H9 (cell line): ENCODE measurements around the gene SEMA6A. TPM values are rescaled to one million over a fixed set of nuclear protein-coding genes. Genes with fewer than 3 reads are reported as not detected.

Source experiments
- DNase-seq: peaks from one replicate; pipeline ENCODE4 v3.0.0-alpha.2; 2017
- H2AFZ ChIP-seq: one replicate; pipeline ENCODE4 v1.6.1; 2013; ENCODE audit warnings: mild to moderate bottlenecking, low read length, control low read depth, moderate library complexity
- H2AK5ac ChIP-seq: 2 replicates; pipeline ENCODE4 v1.6.1; 2013; ENCODE audit warnings: low read length, control low read depth, mixed read lengths; ENCODE audit not compliant: insufficient read length
- H2BK120ac ChIP-seq: one replicate; pipeline ENCODE4 v1.6.1; 2013; ENCODE audit warnings: low read depth, mild to moderate bottlenecking, low read length, control low read depth, inconsistent platforms; ENCODE audit not compliant: poor library complexity, severe bottlenecking
- H2BK12ac ChIP-seq: 2 replicates; pipeline ENCODE4 v1.6.1; 2013; ENCODE audit warnings: low read length, control low read depth, mixed read lengths, low read depth; ENCODE audit not compliant: insufficient read length
- H2BK15ac ChIP-seq: 2 replicates; pipeline ENCODE4 v1.6.1; 2013; ENCODE audit warnings: low read depth, low read length, control low read depth
- H2BK20ac ChIP-seq: one replicate; pipeline ENCODE4 v1.6.1; 2013; ENCODE audit warnings: low read depth, mild to moderate bottlenecking, low read length, control low read depth, inconsistent platforms; ENCODE audit not compliant: poor library complexity, severe bottlenecking
- H2BK5ac ChIP-seq: 2 replicates; pipeline ENCODE4 v1.6.1; 2013; ENCODE audit warnings: low read length, control low read depth, mixed read lengths; ENCODE audit not compliant: insufficient read length
- H3K14ac ChIP-seq: 2 replicates; pipeline ENCODE4 v1.6.1; 2013; ENCODE audit warnings: low read length, control low read depth; ENCODE audit not compliant: insufficient read depth
- H3K18ac ChIP-seq: 2 replicates; pipeline ENCODE4 v1.6.1; 2013; ENCODE audit warnings: low read depth, mild to moderate bottlenecking, mixed read lengths, low read length, control low read depth; ENCODE audit not compliant: insufficient read length
- H3K23ac ChIP-seq: 2 replicates; pipeline ENCODE4 v1.6.1; 2013; ENCODE audit warnings: low read length, control low read depth, mixed read lengths, low read depth; ENCODE audit not compliant: insufficient read length
- H3K23me2 ChIP-seq: 2 replicates; pipeline ENCODE4 v1.6.1; 2013; ENCODE audit warnings: low read depth, mild to moderate bottlenecking, mixed read lengths, low read length, control low read depth; ENCODE audit not compliant: insufficient read length, poor library complexity, severe bottlenecking
- H3K27ac ChIP-seq: 2 replicates; pipeline ENCODE4 v1.5.1; 2013; ENCODE audit warnings: low read length, control low read depth, mixed read lengths, low read depth; ENCODE audit not compliant: insufficient read length
- H3K27me3 ChIP-seq: 2 replicates; pipeline ENCODE4 v1.6.1; 2013; ENCODE audit warnings: low read length, control low read depth, inconsistent platforms; ENCODE audit not compliant: insufficient read depth
- H3K4ac ChIP-seq: 2 replicates; pipeline ENCODE4 v1.6.1; 2013; ENCODE audit warnings: low read depth, mild to moderate bottlenecking, control low read depth, inconsistent platforms, low read length, moderate library complexity
- H3K4me1 ChIP-seq: 2 replicates; pipeline ENCODE4 v1.6.1; 2013; ENCODE audit warnings: low read length, control low read depth, inconsistent platforms; ENCODE audit not compliant: insufficient read depth
- H3K4me2 ChIP-seq: 2 replicates; pipeline ENCODE4 v1.6.1; 2013; ENCODE audit warnings: low read length, control low read depth, mixed read lengths; ENCODE audit not compliant: insufficient read length, insufficient read depth
- H3K56ac ChIP-seq: 2 replicates; pipeline ENCODE4 v1.6.1; 2013; ENCODE audit warnings: low read depth, mild to moderate bottlenecking, mixed read lengths, low read length, control low read depth; ENCODE audit not compliant: insufficient read length
- H3K79me1 ChIP-seq: 2 replicates; pipeline ENCODE4 v1.6.1; 2013; ENCODE audit warnings: low read depth, mild to moderate bottlenecking, moderate library complexity, low read length, control low read depth, inconsistent platforms; ENCODE audit not compliant: insufficient read depth, poor library complexity, severe bottlenecking
- H3K79me2 ChIP-seq: 2 replicates; pipeline ENCODE4 v1.6.1; 2013; ENCODE audit warnings: low read length, control low read depth, inconsistent platforms; ENCODE audit not compliant: insufficient read depth
- H3K9ac ChIP-seq: 2 replicates; pipeline ENCODE4 v1.6.1; 2013; ENCODE audit warnings: low read length, control low read depth, mixed read lengths; ENCODE audit not compliant: insufficient read length; ENCODE audit errors: extremely low read depth
- H3K9me3 ChIP-seq: one replicate; pipeline ENCODE4 v1.6.1; 2013; ENCODE audit warnings: low read depth, low read length, inconsistent platforms; ENCODE audit not compliant: control insufficient read depth
- H3T11ph ChIP-seq: one replicate; pipeline ENCODE4 v1.6.1; 2013; ENCODE audit warnings: mild to moderate bottlenecking, low read length, control low read depth, inconsistent platforms
- H4K20me1 ChIP-seq: one replicate; pipeline ENCODE4 v1.6.1; 2013; ENCODE audit not compliant: control insufficient read depth, insufficient read length, insufficient read depth
- H4K5ac ChIP-seq: 2 replicates; pipeline ENCODE4 v1.6.1; 2013; ENCODE audit warnings: low read depth, mild to moderate bottlenecking, mixed read lengths, low read length, control low read depth; ENCODE audit not compliant: insufficient read length
- H4K8ac ChIP-seq: replicated peaks from 2 replicates; pipeline ENCODE4 v1.6.1; 2013; ENCODE audit warnings: low read length, control low read depth, mixed read lengths, low read depth; ENCODE audit not compliant: insufficient read length
- H4K91ac ChIP-seq: 2 replicates; pipeline ENCODE4 v1.6.1; 2013; ENCODE audit warnings: low read depth, mild to moderate bottlenecking, moderate library complexity, mixed read lengths, low read length, control low read depth; ENCODE audit not compliant: insufficient read length
- H3K27ac Mint-ChIP-seq, 3 experiments: 2 replicates in 2 of 3; 3 replicates in 1 of 3; pipeline ENCODE4 v1.8.0; 2020 to 2021; ENCODE audit warnings: mixed read lengths in 3 of 3, mild to moderate bottlenecking in 1 of 3, moderate library complexity in 1 of 3
- H3K27me3 Mint-ChIP-seq: 2 replicates; pipeline ENCODE4 v1.8.0; 2021; ENCODE audit warnings: low read depth, mild to moderate bottlenecking, moderate library complexity, mixed read lengths
- H3K36me3 Mint-ChIP-seq, 3 experiments: 2 replicates in 2 of 3; 3 replicates in 1 of 3; pipeline ENCODE4 v1.8.0; 2020 to 2021; ENCODE audit warnings: low read depth in 3 of 3, mixed read lengths in 3 of 3; ENCODE audit not compliant: insufficient read depth in 1 of 3
- H3K4me1 Mint-ChIP-seq, 2 experiments: 2 replicates each; pipeline ENCODE4 v1.8.0; 2020; ENCODE audit warnings: mixed read lengths in 2 of 2
- H3K4me3 Mint-ChIP-seq, 2 experiments: 2 replicates in 1 of 2; 3 replicates in 1 of 2; pipeline ENCODE4 v1.8.0; 2020 to 2021; ENCODE audit warnings: mild to moderate bottlenecking in 2 of 2, mixed read lengths in 2 of 2, moderate library complexity in 1 of 2
- H3K9me3 Mint-ChIP-seq, 2 experiments: 2 replicates in 1 of 2; 3 replicates in 1 of 2; pipeline ENCODE4 v1.8.0; 2020; ENCODE audit warnings: mild to moderate bottlenecking in 2 of 2, mixed read lengths in 2 of 2, moderate library complexity in 1 of 2
- CTCF ChIP-seq: fragments of 200-600 bp; sonication (generic); conservative IDR thresholded peaks from 3 replicates; pipeline ENCODE4 v1.8.0; 2021; ENCODE audit warnings: antibody characterized with exemption, mild to moderate bottlenecking
- total RNA-seq: library from RNA; stranded (reverse); gene quantifications from 2 replicates; pipeline ENCODE4 v1.2.1, GENCODE V29; 2021

SEMA6A gene
- total RNA-seq, 1 experiment from 2014 or later, result 354 TPM

- Histone ChIP-seq H3K79me1 (no peaks in the 10 kb centered on the region), H3T11ph (no peak overlapping the region), H4K8ac (no peak overlapping the region), H2BK20ac (no peak overlapping the region), H3K79me2 (no peaks in the 10 kb centered on the region), H3K14ac (no peak overlapping the region), H4K91ac (no peak overlapping the region), H2AFZ (no peak overlapping the region), H2BK12ac (no peak overlapping the region), H4K5ac (no peak overlapping the region), H3K23ac (no peak overlapping the region), H4K20me1 (no peaks in the 10 kb centered on the region), H3K27me3 (no peaks in the 10 kb centered on the region), H3K56ac (no peak overlapping the region), H3K23me2 (no peaks in the 10 kb centered on the region), H3K4me1 (peaks cover 4% of the 10 kb centered on the region; the same call in 1 of the 2 replicates), H3K4me2 (no peak overlapping the region), H3K9ac (no peak overlapping the region), H3K18ac (no peak overlapping the region), H2AK5ac (no peak overlapping the region), H3K9me3 (no peaks in the 10 kb centered on the region), H2BK120ac (no peak overlapping the region), H2BK15ac (no peak overlapping the region), H3K4ac (no peak overlapping the region), H2BK5ac (no peak overlapping the region), H3K27ac (no peak overlapping the region)
- Mint-ChIP-seq H3K4me3 (no peak overlapping the region), H3K27ac (no peak overlapping the region), H3K27me3 (no peaks in the 10 kb centered on the region), H3K4me1 (peaks cover 12 to 17% of the 10 kb centered on the region in 2 experiments), H3K36me3 (0 out of 7 replicates have a peak, but pooled peaks cover 0 to 4% (median 2%) of the 10 kb centered on the region in 3 experiments), H3K9me3 (no peaks in the 10 kb centered on the region)
- no peak for DNase-seq
- TF ChIP-seq CTCF, result no peak
These were observed 8.7 kb upstream of the SEMA6A start for GRCh38 chr5:116583085-116583861.
